Keratinocyte (primary cell): ENCODE results near the gene MYO16.

Experiments
- EZH2 ChIP-seq: IDR thresholded peaks from one replicate; pipeline ENCODE4 v1.6.1; 2012; ENCODE audit warnings: inconsistent platforms, mild to moderate bottlenecking, low read length, moderate library complexity
- TF ChIP-seq, protein P1 (sequence below), 3 experiments: IDR thresholded peaks in 1 of 3; conservative IDR thresholded peaks in 1 of 3; optimal IDR thresholded peaks in 1 of 3; 2 replicates in 2 of 3; 3 replicates in 1 of 3; pipeline versions ENCODE3 to v1.5.1; 2011; ENCODE audit warnings: low read length in 3 of 3, mild to moderate bottlenecking in 3 of 3, moderate library complexity in 2 of 3, control low read depth in 1 of 3, inconsistent platforms in 1 of 3; ENCODE audit not compliant: insufficient read depth in 2 of 3; ENCODE audit errors: extremely low read depth in 1 of 3

DNA sequence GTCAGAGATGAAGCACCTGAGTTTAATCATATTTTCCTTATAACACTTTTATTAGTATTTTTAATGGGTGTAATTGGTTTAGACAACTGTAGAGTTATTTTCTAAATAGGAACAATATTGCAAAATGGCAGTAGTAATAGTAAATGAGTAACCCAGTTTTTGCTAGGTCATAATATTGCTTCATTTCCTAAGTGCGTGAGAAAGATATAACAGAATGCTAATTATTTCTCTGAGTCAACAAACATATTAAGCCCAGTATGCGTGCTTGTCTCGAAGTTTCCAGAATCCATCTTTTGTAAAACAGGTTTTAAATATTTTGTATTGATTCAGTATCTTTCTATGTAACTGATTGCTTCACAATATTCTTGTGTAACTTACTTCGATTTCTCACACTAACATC is 315.3 kb downstream of the MYO16 start:
- TF ChIP-seq, protein P1, sequence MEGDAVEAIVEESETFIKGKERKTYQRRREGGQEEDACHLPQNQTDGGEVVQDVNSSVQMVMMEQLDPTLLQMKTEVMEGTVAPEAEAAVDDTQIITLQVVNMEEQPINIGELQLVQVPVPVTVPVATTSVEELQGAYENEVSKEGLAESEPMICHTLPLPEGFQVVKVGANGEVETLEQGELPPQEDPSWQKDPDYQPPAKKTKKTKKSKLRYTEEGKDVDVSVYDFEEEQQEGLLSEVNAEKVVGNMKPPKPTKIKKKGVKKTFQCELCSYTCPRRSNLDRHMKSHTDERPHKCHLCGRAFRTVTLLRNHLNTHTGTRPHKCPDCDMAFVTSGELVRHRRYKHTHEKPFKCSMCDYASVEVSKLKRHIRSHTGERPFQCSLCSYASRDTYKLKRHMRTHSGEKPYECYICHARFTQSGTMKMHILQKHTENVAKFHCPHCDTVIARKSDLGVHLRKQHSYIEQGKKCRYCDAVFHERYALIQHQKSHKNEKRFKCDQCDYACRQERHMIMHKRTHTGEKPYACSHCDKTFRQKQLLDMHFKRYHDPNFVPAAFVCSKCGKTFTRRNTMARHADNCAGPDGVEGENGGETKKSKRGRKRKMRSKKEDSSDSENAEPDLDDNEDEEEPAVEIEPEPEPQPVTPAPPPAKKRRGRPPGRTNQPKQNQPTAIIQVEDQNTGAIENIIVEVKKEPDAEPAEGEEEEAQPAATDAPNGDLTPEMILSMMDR (optimal IDR thresholded peaks at IDR 0.05 in 1 of 3, IDR thresholded peaks at IDR 0.05 in 1 of 3, conservative IDR thresholded peaks at IDR 0.05 in 1 of 3; ENCODE audit: extremely low read depth in 1 of 3, insufficient read depth in 2 of 3, low read length in 3 of 3) = no peak
- no peak for TF ChIP-seq EZH2
